IMR-90 (cell line): Measurements from ENCODE around the gene HES6. TPM values are rescaled to one million over a fixed set of nuclear protein-coding genes. Genes with fewer than 3 reads are reported as not detected.

Source experiments
- ATAC-seq: fragments of 200-7000 bp; cut with Tn5 transposase; 2 replicates; pipeline ENCODE4 v1.9.1; 2020; ENCODE audit warnings: low read depth, mild to moderate bottlenecking, moderate library complexity
- BruUV-seq: library from RNA; stranded (reverse); fragments of 400-500 nt; replicated peaks from 2 replicates; lab custom pipeline; 2021; lab: Mats Ljungman, UMichigan
- CTCF ChIA-PET: fragments of 300-600 bp; formaldehyde crosslinking; extraction: SDS; loops from one replicate; lab custom pipeline; 2021; ENCODE audit warnings: antibody characterized with exemption; lab: Yijun Ruan, JAX
- POLR2A ChIA-PET: fragments of 300-600 bp; sonication (Branson Sonifier 250); formaldehyde crosslinking; loops from one replicate; lab custom pipeline; 2022; ENCODE audit warnings: antibody characterized with exemption; ENCODE audit not compliant: unreplicated experiment; lab: Charles Lee
- DNase-seq: peaks from one replicate; pipeline ENCODE4 v3.0.0; 2013
- H2AFZ ChIP-seq: replicated peaks from 2 replicates; pipeline ENCODE3; 2013; ENCODE audit warnings: low read length, mild to moderate bottlenecking; ENCODE audit not compliant: poor library complexity
- H2AK5ac ChIP-seq: 2 replicates; pipeline ENCODE4 v1.6.1; 2013; ENCODE audit warnings: low read depth, low read length, inconsistent platforms
- H2AK9ac ChIP-seq: replicated peaks from 2 replicates; pipeline ENCODE3; 2013; ENCODE audit warnings: mild to moderate bottlenecking, low read depth, low read length, moderate library complexity; ENCODE audit not compliant: poor library complexity
- H2BK120ac ChIP-seq: 2 replicates; pipeline ENCODE4 v1.6.1; 2013; ENCODE audit warnings: low read depth, low read length, inconsistent platforms
- H2BK15ac ChIP-seq: 3 replicates; pipeline ENCODE4 v1.6.1; 2013; ENCODE audit warnings: low read depth, low read length, inconsistent platforms
- H2BK20ac ChIP-seq: 2 replicates; pipeline ENCODE4 v1.6.1; 2013; ENCODE audit warnings: low read depth, mild to moderate bottlenecking, inconsistent platforms, low read length, moderate library complexity
- H2BK5ac ChIP-seq: 2 replicates; pipeline ENCODE4 v1.6.1; 2013; ENCODE audit warnings: mild to moderate bottlenecking, low read depth, low read length, inconsistent platforms; ENCODE audit not compliant: poor library complexity, severe bottlenecking
- H3K14ac ChIP-seq: replicated peaks from 2 replicates; pipeline ENCODE4 v1.6.1; 2013; ENCODE audit warnings: low read depth, low read length, inconsistent platforms
- H3K18ac ChIP-seq: 2 replicates; pipeline ENCODE4 v1.6.1; 2013; ENCODE audit warnings: low read depth, low read length, control low read depth
- H3K23ac ChIP-seq: 2 replicates; pipeline ENCODE4 v1.6.1; 2013; ENCODE audit warnings: low read depth, low read length, inconsistent platforms
- H3K27ac ChIP-seq: 2 replicates; pipeline ENCODE4 v1.5.1; 2013; ENCODE audit warnings: mild to moderate bottlenecking, control low read depth, low read length; ENCODE audit not compliant: insufficient read depth
- H3K27me3 ChIP-seq: 2 replicates; pipeline ENCODE4 v1.6.1; 2013; ENCODE audit warnings: low read length; ENCODE audit not compliant: control insufficient read depth, insufficient read depth
- H3K36me3 ChIP-seq: 2 replicates; pipeline ENCODE4 v1.6.1; 2013; ENCODE audit warnings: low read length, mixed read lengths; ENCODE audit not compliant: control insufficient read depth, insufficient read depth
- H3K4ac ChIP-seq: 2 replicates; pipeline ENCODE4 v1.6.1; 2013; ENCODE audit warnings: low read depth, low read length, inconsistent platforms
- H3K4me1 ChIP-seq: 2 replicates; pipeline ENCODE4 v1.6.1; 2013; ENCODE audit warnings: low read length, mixed read lengths; ENCODE audit not compliant: control insufficient read depth, insufficient read depth
- H3K4me2 ChIP-seq: 2 replicates; pipeline ENCODE4 v1.6.1; 2013; ENCODE audit warnings: low read depth, mild to moderate bottlenecking, control low read depth, low read length, moderate library complexity
- H3K4me3 ChIP-seq: 2 replicates; pipeline ENCODE4 v1.5.1; 2013; ENCODE audit warnings: low read depth, mild to moderate bottlenecking, control low read depth, low read length, moderate library complexity; ENCODE audit not compliant: insufficient read depth
- H3K56ac ChIP-seq: 2 replicates; pipeline ENCODE4 v1.6.1; 2013; ENCODE audit warnings: low read length, inconsistent platforms; ENCODE audit not compliant: insufficient read depth; ENCODE audit errors: extremely low read depth
- H3K79me1 ChIP-seq, 2 experiments: 2 replicates each; pipeline ENCODE4 v1.6.1; 2013; ENCODE audit warnings: low read length in 2 of 2, inconsistent platforms in 1 of 2, low read depth in 1 of 2
- H3K9ac ChIP-seq: 2 replicates; pipeline ENCODE4 v1.6.1; 2013; ENCODE audit warnings: low read depth, low read length, control low read depth
- H3K9me1 ChIP-seq: 2 replicates; pipeline ENCODE4 v1.6.1; 2013; ENCODE audit warnings: low read length, inconsistent platforms; ENCODE audit not compliant: insufficient read depth
- H3K9me3 ChIP-seq: 2 replicates; pipeline ENCODE4 v1.6.1; 2013; ENCODE audit warnings: low read length; ENCODE audit not compliant: control insufficient read depth, insufficient read depth
- H4K20me1 ChIP-seq: 2 replicates; pipeline ENCODE4 v1.6.1; 2013; ENCODE audit warnings: low read length, inconsistent platforms; ENCODE audit not compliant: insufficient read depth
- H4K5ac ChIP-seq: 2 replicates; pipeline ENCODE4 v1.6.1; 2013; ENCODE audit warnings: mild to moderate bottlenecking, low read depth, low read length, control low read depth
- H4K8ac ChIP-seq, 2 experiments: 2 replicates each; pipeline ENCODE4 v1.6.1; 2013; ENCODE audit warnings: low read depth in 2 of 2, low read length in 2 of 2, control low read depth in 1 of 2, inconsistent platforms in 1 of 2
- H4K91ac ChIP-seq: 2 replicates; pipeline ENCODE4 v1.6.1; 2013; ENCODE audit warnings: low read depth, low read length, inconsistent platforms; ENCODE audit not compliant: insufficient read depth
- BHLHE40 ChIP-seq: fragments of 150-350 bp; IDR thresholded peaks from 2 replicates; pipeline ENCODE4 v1.6.1; 2016; ENCODE audit warnings: mild to moderate bottlenecking, low read depth, low read length
- CHD1 ChIP-seq: IDR thresholded peaks from 2 replicates; pipeline ENCODE4 v1.6.1; 2012; ENCODE audit warnings: low read depth, low read length, improper control_type of control experiment
- ELK1 ChIP-seq: fragments of 150-350 bp; IDR thresholded peaks from 2 replicates; pipeline ENCODE4 v1.6.1; 2016; ENCODE audit warnings: low read depth, mild to moderate bottlenecking, low read length, moderate library complexity, borderline replicate concordance
- FOS ChIP-seq: fragments of 150-350 bp; IDR thresholded peaks from 2 replicates; pipeline ENCODE4 v1.6.1; 2016; ENCODE audit warnings: low read depth, low read length
- MAZ ChIP-seq: IDR thresholded peaks from 2 replicates; pipeline ENCODE4 v1.6.1; 2012; ENCODE audit warnings: low read depth, mild to moderate bottlenecking, low read length, improper control_type of control experiment, moderate library complexity, borderline replicate concordance
- RAD21 ChIP-seq: IDR thresholded peaks from 2 replicates; pipeline ENCODE4 v1.6.1; 2012; ENCODE audit warnings: low read length, improper control_type of control experiment
- WGBS, 2 experiments: methylation state at CpG; one replicate each; pipeline versions ENCODE4 v1.1.5 to v1.1.7; 2013; ENCODE audit warnings: missing lambda C conversion rate in 2 of 2; ENCODE audit not compliant: insufficient read length in 1 of 2; ENCODE audit errors: extremely low coverage in 2 of 2; 5-methylcytosine and 5-hydroxymethylcytosine counted together
- dilution Hi-C: fragments of 300-500 bp; cut with HindIII; formaldehyde crosslinking; loops from one replicate; pipeline ENCODE4 v1.14.3; 2018; ENCODE audit warnings: low sequenced_read_pairs; ENCODE audit not compliant: unreplicated experiment
- in situ Hi-C: fragments of 300-500 bp; cut with MboI; formaldehyde crosslinking; loops from 3 replicates; pipeline ENCODE4 v1.14.3; 2019; ENCODE audit warnings: low sequenced_read_pairs, inconsistent platforms, mixed read lengths
- intact Hi-C: fragments of 100-400 bp; cut with micrococcal nuclease; formaldehyde crosslinking; loops from 2 replicates; pipeline ENCODE4 v1.10.0; 2022
- polyA plus RNA-seq, 3 experiments: library from polyadenylated mRNA; depleted of rRNA; stranded (reverse); fragments of >200 nt; gene quantifications; 2 replicates each; pipeline ENCODE4 v1.2.3, GENCODE V29; 2012; ENCODE audit warnings: low replicate concordance in 1 of 3
- total RNA-seq: library from RNA; depleted of rRNA; stranded (reverse); fragments of >200 nt; gene quantifications from 2 replicates; pipeline ENCODE4 v1.2.3, GENCODE V29; 2012

Gene HES6
- total and polyA plus RNA-seq, 2 of the 4 experiments (the other 2 are of a cell fraction): 1.3 to 3.3 TPM

- no peak overlapping the region for H4K91ac ChIP-seq
- H3K9me3 ChIP-seq: no peaks in the 10 kb centered on the region
- TF ChIP-seq ELK1 (no peak), MAZ (no peak), BHLHE40 (no peak), RAD21 (no peak), CHD1 (no peak), FOS (no peak)
- H3K4me3 ChIP-seq: no peak overlapping the region
- no peaks in the 10 kb centered on the region for H3K9me1 ChIP-seq
- H2BK20ac ChIP-seq: no peak overlapping the region
- ChIA-PET CTCF (interaction anchor here (2.0 kb wide), 1 partner anchor 397 kb away, joined by 5 read pairs; no protein-coding TSS in a partner anchor), POLR2A (interaction anchor here (0.5 kb wide), 1 partner anchor 11 kb away, joined by 4 read pairs; no protein-coding TSS in a partner anchor)
- no peak overlapping the region for H3K4me2 ChIP-seq
- H4K20me1 ChIP-seq: 0 out of 2 replicates have a peak, but pooled peaks cover 4% of the 10 kb centered on the region
- no peak overlapping the region for H3K14ac ChIP-seq
- no peak overlapping the region for H3K18ac ChIP-seq
- H2BK15ac ChIP-seq: no peak overlapping the region
- intact Hi-C loops (no loop called here), dilution Hi-C loops (no loop called here), in situ Hi-C loops (no loop called here)
- no peak overlapping the region for H3K27ac ChIP-seq
- no peaks in the 10 kb centered on the region for H3K27me3 ChIP-seq
- no peak overlapping the region for H3K56ac ChIP-seq
- H2BK120ac ChIP-seq: no peak overlapping the region
- no peaks in the 10 kb centered on the region for H3K79me1 ChIP-seq
- 80% methylated on average over 1 of the region's 8 CpGs; no CpG with 5 or more reads in 1 of the 2 experiments for whole genome bisulfite sequencing, 2 experiments
- H2BK5ac ChIP-seq: no peak overlapping the region
- H2AK5ac ChIP-seq: no peak overlapping the region
- H3K36me3 ChIP-seq: peaks cover 26% of the 10 kb centered on the region
- H3K4me1 ChIP-seq: peaks cover under 1% of the 10 kb centered on the region; the same call in 1 of the 2 replicates
- H3K23ac ChIP-seq: no peak overlapping the region
- no peak for ATAC-seq
- no TSS peak for BruUV-seq
- H3K4ac ChIP-seq: no peak overlapping the region
- H2AFZ ChIP-seq: no peak overlapping the region
- no peak overlapping the region for H4K8ac ChIP-seq
- no peak overlapping the region for H4K5ac ChIP-seq
- H2AK9ac ChIP-seq: no peak overlapping the region
- DNase-seq: no peak
- H3K9ac ChIP-seq: no peak overlapping the region
Measured at GRCh38 chr2:238255636-238256035, 15.8 kb upstream of the HES6 start.
